ENCODE results near the gene CCDC73.

DNA sequence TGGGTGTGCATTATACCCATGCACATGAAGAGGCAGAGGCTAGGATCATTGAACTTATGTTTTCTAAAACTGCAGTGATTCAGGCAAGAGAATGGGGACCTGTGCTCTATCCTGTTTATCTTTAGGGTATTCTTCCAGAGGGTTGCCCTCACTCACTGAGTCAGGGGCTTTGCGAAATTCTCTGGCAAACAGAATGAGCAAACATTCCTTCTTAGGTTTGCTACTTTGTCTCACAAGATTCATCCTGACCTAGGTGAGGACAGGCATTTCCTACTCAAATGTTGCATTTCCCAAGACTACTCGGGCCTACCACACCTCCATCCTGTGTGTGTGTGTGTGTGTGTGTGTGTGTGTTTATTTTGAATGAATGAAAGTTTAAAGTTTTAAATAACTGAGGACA, 213.5 kb downstream of the CCDC73 start:
- TF ChIP-seq RAD21 (IDR thresholded peaks at IDR 0.05; ENCODE audit: low read length), result no peak
- no peak for TF ChIP-seq RCOR1 (IDR thresholded peaks at IDR 0.05; ENCODE audit: insufficient replicate concordance, low read length)
- TF ChIP-seq, protein P1, sequence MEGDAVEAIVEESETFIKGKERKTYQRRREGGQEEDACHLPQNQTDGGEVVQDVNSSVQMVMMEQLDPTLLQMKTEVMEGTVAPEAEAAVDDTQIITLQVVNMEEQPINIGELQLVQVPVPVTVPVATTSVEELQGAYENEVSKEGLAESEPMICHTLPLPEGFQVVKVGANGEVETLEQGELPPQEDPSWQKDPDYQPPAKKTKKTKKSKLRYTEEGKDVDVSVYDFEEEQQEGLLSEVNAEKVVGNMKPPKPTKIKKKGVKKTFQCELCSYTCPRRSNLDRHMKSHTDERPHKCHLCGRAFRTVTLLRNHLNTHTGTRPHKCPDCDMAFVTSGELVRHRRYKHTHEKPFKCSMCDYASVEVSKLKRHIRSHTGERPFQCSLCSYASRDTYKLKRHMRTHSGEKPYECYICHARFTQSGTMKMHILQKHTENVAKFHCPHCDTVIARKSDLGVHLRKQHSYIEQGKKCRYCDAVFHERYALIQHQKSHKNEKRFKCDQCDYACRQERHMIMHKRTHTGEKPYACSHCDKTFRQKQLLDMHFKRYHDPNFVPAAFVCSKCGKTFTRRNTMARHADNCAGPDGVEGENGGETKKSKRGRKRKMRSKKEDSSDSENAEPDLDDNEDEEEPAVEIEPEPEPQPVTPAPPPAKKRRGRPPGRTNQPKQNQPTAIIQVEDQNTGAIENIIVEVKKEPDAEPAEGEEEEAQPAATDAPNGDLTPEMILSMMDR (conservative IDR thresholded peaks at IDR 0.05; ENCODE audit: low read depth, low read length), result no peak
